HepG2 (cell line): ENCODE results near the gene INTS4. TPM values are rescaled to one million over a fixed set of nuclear protein-coding genes. Genes with fewer than 3 reads are reported as not detected.
A peak's percentile ranks its signal among the peaks of the same experiment; 100 is the strongest.

Source experiments
- ARID4A ChIP-seq: sonication (generic); formaldehyde crosslinking; IDR thresholded peaks from 2 replicates; pipeline ENCODE4 v1.5.0; 2020; ENCODE audit warnings: mild to moderate bottlenecking, missing genetic modification reagents, borderline replicate concordance
- CEBPG ChIP-seq: IDR thresholded peaks from 2 replicates; pipeline ENCODE4 v1.6.1; 2016
- EP300 ChIP-seq, 3 experiments: sonication (generic) in 1 of 3; formaldehyde crosslinking in 1 of 3; IDR thresholded peaks; 2 replicates each; pipeline versions ENCODE4 v1.5.1 to v1.6.1; 2011 to 2020; ENCODE audit warnings: low read depth in 2 of 3, low read length in 2 of 3, borderline replicate concordance in 1 of 3, improper control_type of control experiment in 1 of 3, mild to moderate bottlenecking in 1 of 3, missing genetic modification reagents in 1 of 3, moderate library complexity in 1 of 3
- ETS1 ChIP-seq: sonication (generic); formaldehyde crosslinking; IDR thresholded peaks from 2 replicates; pipeline ENCODE4 v1.4.0; 2020; ENCODE audit warnings: missing genetic modification reagents
- ETV5 ChIP-seq: IDR thresholded peaks from 2 replicates; pipeline ENCODE4 v1.6.1; 2018; ENCODE audit warnings: missing biosample characterization, missing genetic modification reagents, inconsistent platforms, borderline replicate concordance
- HES4 ChIP-seq: sonication (generic); formaldehyde crosslinking; IDR thresholded peaks from 2 replicates; pipeline ENCODE4 v1.9.0; 2021; ENCODE audit warnings: mild to moderate bottlenecking, missing genetic modification reagents, borderline replicate concordance
- KDM3A ChIP-seq: IDR thresholded peaks from 2 replicates; pipeline ENCODE4 v1.6.1; 2018; ENCODE audit warnings: low read depth, missing compliant biosample characterization
- NONO ChIP-seq, 2 experiments: fragments of 450-650 bp in 1 of 2; sonication (generic) in 1 of 2; formaldehyde crosslinking in 1 of 2; IDR thresholded peaks in 1 of 2; conservative IDR thresholded peaks in 1 of 2; 2 replicates each; pipeline versions ENCODE4 v1.6.1 to v1.8.0; 2017 to 2022; ENCODE audit warnings: mild to moderate bottlenecking in 1 of 2, missing genetic modification reagents in 1 of 2, moderate library complexity in 1 of 2
- SIN3A ChIP-seq: IDR thresholded peaks from 2 replicates; pipeline ENCODE4 v1.6.1; 2011; ENCODE audit warnings: low read depth, mild to moderate bottlenecking, control low read depth, low read length, borderline replicate concordance
- ZNF142 ChIP-seq: sonication (generic); formaldehyde crosslinking; IDR thresholded peaks from 2 replicates; pipeline ENCODE4 v1.4.0; 2020; ENCODE audit warnings: missing genetic modification reagents
- ZNF17 ChIP-seq: sonication (generic); formaldehyde crosslinking; IDR thresholded peaks from 2 replicates; pipeline ENCODE4 v1.5.0; 2020; ENCODE audit warnings: mild to moderate bottlenecking, missing genetic modification reagents
- ZNF609 ChIP-seq: sonication (generic); formaldehyde crosslinking; IDR thresholded peaks from 2 replicates; pipeline ENCODE4 v1.4.0; 2020; ENCODE audit warnings: mild to moderate bottlenecking, missing genetic modification reagents, borderline replicate concordance
- polyA plus RNA-seq, 8 experiments: library from polyadenylated mRNA; depleted of rRNA in 3 of 8; stranded (reverse) in 7 of 8; unstranded in 1 of 8; fragments of >200 nt; fragmentation: Illumina TruSeq in 4 of 8; extraction: Trizol in 4 of 8; gene quantifications; 2 replicates each; pipeline versions ENCODE4 v1.2.1 to v1.2.3, GENCODE V29; 2011 to 2016; ENCODE audit warnings: low read depth in 4 of 8, missing spikeins in 1 of 8, mixed read lengths in 1 of 8; ENCODE audit not compliant: insufficient read depth in 1 of 8
- total RNA-seq, 5 experiments: library from RNA; depleted of rRNA; stranded (reverse); fragments of >200 nt; fragmentation: Illumina TruSeq; extraction: Trizol; gene quantifications; 2 replicates each; pipeline ENCODE4 v1.2.3, GENCODE V29; 2016; ENCODE audit warnings: low read depth in 1 of 5

INTS4 gene
- total and polyA plus RNA-seq, 2 of the 13 experiments (the other 11 are each of a cell fraction or from before 2014, with no cell fraction given) = 37.3 to 44.8 TPM

GRCh38 chr11:78033040-78033439 is 38.6 kb upstream of the INTS4 start (continued):
- TF ChIP-seq ZNF609 (CRISPR knock-in tag) = no peak
- TF ChIP-seq ETV5 = no peak
- TF ChIP-seq SIN3A = no peak
- TF ChIP-seq KDM3A (CRISPR knock-in tag) = no peak
- no peak for TF ChIP-seq ARID4A
- 0 out of 4 replicates have a peak, but pooled peaks of 1 of the 2 experiments have one; percentile 22 for TF ChIP-seq EP300 (IDR thresholded peaks at IDR 0.05; ENCODE audit: low read depth in 2 of 2, low read length in 2 of 2)
- no peak for TF ChIP-seq EP300 (CRISPR knock-in tag; IDR thresholded peaks at IDR 0.05; ENCODE audit: borderline replicate concordance)
- TF ChIP-seq ZNF17 (CRISPR knock-in tag) = no peak
- TF ChIP-seq NONO (IDR thresholded peaks at IDR 0.05) = no peak
- no peak for TF ChIP-seq NONO (CRISPR knock-in tag; conservative IDR thresholded peaks at IDR 0.05)
- peak; percentile 91 for TF ChIP-seq CEBPG
- TF ChIP-seq HES4 (CRISPR knock-in tag) = no peak
- TF ChIP-seq ETS1 (CRISPR knock-in tag) = no peak
- TF ChIP-seq ZNF142 (CRISPR knock-in tag) = no peak
